CD4-positive, alpha-beta T cell (primary cell): ENCODE data around the gene GPN2. TPM values are rescaled to one million over a fixed set of nuclear protein-coding genes. Genes with fewer than 3 reads are reported as not detected.

Experiments used
- ATAC-seq: fragments of 200-7000 bp; cut with Tn5 transposase; one replicate; pipeline ENCODE4 v1.10.0; 2022; ENCODE audit warnings: mild to moderate bottlenecking; ENCODE audit not compliant: poor library complexity
- CTCF ChIA-PET: fragments of 350-600 bp; sonication (Branson Sonifier 250); formaldehyde crosslinking; loops from one replicate; lab custom pipeline; 2021; ENCODE audit warnings: antibody characterized with exemption, inconsistent platforms; lab: Charles Lee
- POLR2A ChIA-PET: fragments of 350-600 bp; sonication (Branson Sonifier 250); formaldehyde crosslinking; loops from one replicate; lab custom pipeline; 2021; ENCODE audit warnings: antibody characterized with exemption, inconsistent platforms; lab: Charles Lee
- DNase-seq, 14 experiments: peaks; one replicate each; pipeline ENCODE4 v3.0.0-alpha.2; 2013 to 2020; ENCODE audit warnings: mixed read lengths in 2 of 14
- H3K27ac ChIP-seq, 2 donors: one replicate each; pipeline versions ENCODE4 v1.5.1 to v1.7.0; 2013; ENCODE audit warnings: low read length in 2 of 2, low read depth in 1 of 2, mild to moderate bottlenecking in 1 of 2
- H3K27me3 ChIP-seq, 2 experiments: 1 replicate in 1 of 2; 2 replicates in 1 of 2; pipeline versions ENCODE4 v1.6.1 to v1.7.0; 2013; ENCODE audit warnings: low read length in 2 of 2, control low read depth in 1 of 2, mild to moderate bottlenecking in 1 of 2, moderate library complexity in 1 of 2; ENCODE audit not compliant: insufficient read depth in 2 of 2, control insufficient read depth in 1 of 2
- H3K36me3 ChIP-seq: one replicate; pipeline ENCODE4 v1.6.1; 2013; ENCODE audit warnings: low read length, control low read depth; ENCODE audit not compliant: insufficient read depth
- H3K4me1 ChIP-seq: one replicate; pipeline ENCODE4 v1.6.1; 2013; ENCODE audit warnings: low read length, control low read depth; ENCODE audit not compliant: insufficient read depth
- H3K4me3 ChIP-seq: one replicate; pipeline ENCODE4 v1.5.1; 2013; ENCODE audit warnings: mild to moderate bottlenecking, low read length, moderate library complexity
- H3K9me3 ChIP-seq, 2 experiments: 1 replicate in 1 of 2; 2 replicates in 1 of 2; pipeline versions ENCODE4 v1.6.1 to v1.7.0; 2013; ENCODE audit warnings: low read length in 2 of 2, mild to moderate bottlenecking in 2 of 2, control low read depth in 1 of 2, moderate library complexity in 1 of 2; ENCODE audit not compliant: control insufficient read depth in 1 of 2, insufficient read depth in 1 of 2
- H3K27ac Mint-ChIP-seq: one replicate; pipeline ENCODE4 v1.8.0; 2020; ENCODE audit warnings: mixed read lengths
- H3K27me3 Mint-ChIP-seq: one replicate; pipeline ENCODE4 v1.8.0; 2021; ENCODE audit warnings: mixed read lengths
- H3K36me3 Mint-ChIP-seq: one replicate; pipeline ENCODE4 v1.8.0; 2021; ENCODE audit warnings: low read depth, mixed read lengths
- H3K4me1 Mint-ChIP-seq: one replicate; pipeline ENCODE4 v1.8.0; 2021; ENCODE audit warnings: low read depth, mixed read lengths
- H3K4me3 Mint-ChIP-seq: one replicate; pipeline ENCODE4 v1.8.0; 2020; ENCODE audit warnings: mild to moderate bottlenecking, mixed read lengths
- H3K9me3 Mint-ChIP-seq: one replicate; pipeline ENCODE4 v1.8.0; 2020; ENCODE audit warnings: mixed read lengths
- intact Hi-C, 2 experiments: fragments of 100-400 bp; cut with DNase I in 1 of 2; cut with micrococcal nuclease in 1 of 2; formaldehyde crosslinking; loops; one replicate each; pipeline versions ENCODE4 v1.15.1 to v1.9.0; 2023 to 2025; cut with DNase I, micrococcal nuclease
- total RNA-seq, 174 experiments: library from RNA in 2 of 174; stranded (reverse) in 2 of 174; gene quantifications; one replicate each; pipeline ENCODE4 v1.2.3 and lab custom pipeline; 2021 to 2026
- TF ChIP-seq, protein P1 (sequence below): fragments of 200-600 bp; IDR thresholded peaks from one replicate; pipeline ENCODE4 v1.8.0; 2022; ENCODE audit warnings: antibody characterized with exemption, mild to moderate bottlenecking

GPN2 gene
- total RNA-seq, 2 experiments from 2014 or later: 42.0 to 44.4 TPM

GRCh38 chr1:26858160-26858559, 31.9 kb downstream of the GPN2 start:
- H3K4me3 Mint-ChIP-seq: no peak overlapping the region
- ChIA-PET POLR2A (interaction anchor here (1.1 kb wide), 1 partner anchor 37 kb away, joined by 3 read pairs; no protein-coding TSS in a partner anchor), CTCF (interaction anchor here (0.6 to 1.0 kb wide), 4 partner anchors 19 to 32 kb away, joined by 3 read pairs; partner anchors contain the start of gene ZDHHC18)
- intact Hi-C loops: no loop called here
- ATAC-seq (no peak), DNase-seq (no peak)
- Histone ChIP-seq H3K4me3 (no peak overlapping the region), H3K36me3 (peaks cover 44% of the 10 kb centered on the region), H3K27me3 (no peaks in the 10 kb centered on the region), H3K4me1 (peaks cover 12% of the 10 kb centered on the region), H3K27ac (no peak overlapping the region), H3K9me3 (no peaks in the 10 kb centered on the region)
- peaks cover 44% of the 10 kb centered on the region for H3K36me3 Mint-ChIP-seq
- TF ChIP-seq, protein P1, sequence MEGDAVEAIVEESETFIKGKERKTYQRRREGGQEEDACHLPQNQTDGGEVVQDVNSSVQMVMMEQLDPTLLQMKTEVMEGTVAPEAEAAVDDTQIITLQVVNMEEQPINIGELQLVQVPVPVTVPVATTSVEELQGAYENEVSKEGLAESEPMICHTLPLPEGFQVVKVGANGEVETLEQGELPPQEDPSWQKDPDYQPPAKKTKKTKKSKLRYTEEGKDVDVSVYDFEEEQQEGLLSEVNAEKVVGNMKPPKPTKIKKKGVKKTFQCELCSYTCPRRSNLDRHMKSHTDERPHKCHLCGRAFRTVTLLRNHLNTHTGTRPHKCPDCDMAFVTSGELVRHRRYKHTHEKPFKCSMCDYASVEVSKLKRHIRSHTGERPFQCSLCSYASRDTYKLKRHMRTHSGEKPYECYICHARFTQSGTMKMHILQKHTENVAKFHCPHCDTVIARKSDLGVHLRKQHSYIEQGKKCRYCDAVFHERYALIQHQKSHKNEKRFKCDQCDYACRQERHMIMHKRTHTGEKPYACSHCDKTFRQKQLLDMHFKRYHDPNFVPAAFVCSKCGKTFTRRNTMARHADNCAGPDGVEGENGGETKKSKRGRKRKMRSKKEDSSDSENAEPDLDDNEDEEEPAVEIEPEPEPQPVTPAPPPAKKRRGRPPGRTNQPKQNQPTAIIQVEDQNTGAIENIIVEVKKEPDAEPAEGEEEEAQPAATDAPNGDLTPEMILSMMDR: no peak
- no peaks in the 10 kb centered on the region for H3K27me3 Mint-ChIP-seq
- H3K27ac Mint-ChIP-seq: no peak overlapping the region
- H3K9me3 Mint-ChIP-seq: no peaks in the 10 kb centered on the region
- H3K4me1 Mint-ChIP-seq: peaks cover 12% of the 10 kb centered on the region

GRCh38 chr1:26857473-26858060, 32.5 kb downstream of the GPN2 start:
- no peak overlapping the region for H3K27ac Mint-ChIP-seq
- ATAC-seq (no peak), DNase-seq (no peak)
- peaks cover 11% of the 10 kb centered on the region for H3K4me1 Mint-ChIP-seq
- intact Hi-C loops: no loop called here
- Histone ChIP-seq H3K27me3 (no peaks in the 10 kb centered on the region), H3K4me3 (no peak overlapping the region), H3K36me3 (peaks cover 49% of the 10 kb centered on the region), H3K4me1 (peaks cover 6% of the 10 kb centered on the region), H3K27ac (no peak overlapping the region), H3K9me3 (no peaks in the 10 kb centered on the region)
- POLR2A ChIA-PET: interaction anchor here (1.1 kb wide), 1 partner anchor 37 kb away, joined by 3 read pairs; no protein-coding TSS in a partner anchor
- H3K27me3 Mint-ChIP-seq: no peaks in the 10 kb centered on the region
- H3K4me3 Mint-ChIP-seq: no peak overlapping the region
- CTCF ChIA-PET: interaction anchor here (1.0 kb wide), 1 partner anchor 30 kb away, joined by 3 read pairs; no protein-coding TSS in a partner anchor
- no peaks in the 10 kb centered on the region for H3K9me3 Mint-ChIP-seq
- TF ChIP-seq, protein P1: no peak
- peaks cover 50% of the 10 kb centered on the region for H3K36me3 Mint-ChIP-seq

DNA sequence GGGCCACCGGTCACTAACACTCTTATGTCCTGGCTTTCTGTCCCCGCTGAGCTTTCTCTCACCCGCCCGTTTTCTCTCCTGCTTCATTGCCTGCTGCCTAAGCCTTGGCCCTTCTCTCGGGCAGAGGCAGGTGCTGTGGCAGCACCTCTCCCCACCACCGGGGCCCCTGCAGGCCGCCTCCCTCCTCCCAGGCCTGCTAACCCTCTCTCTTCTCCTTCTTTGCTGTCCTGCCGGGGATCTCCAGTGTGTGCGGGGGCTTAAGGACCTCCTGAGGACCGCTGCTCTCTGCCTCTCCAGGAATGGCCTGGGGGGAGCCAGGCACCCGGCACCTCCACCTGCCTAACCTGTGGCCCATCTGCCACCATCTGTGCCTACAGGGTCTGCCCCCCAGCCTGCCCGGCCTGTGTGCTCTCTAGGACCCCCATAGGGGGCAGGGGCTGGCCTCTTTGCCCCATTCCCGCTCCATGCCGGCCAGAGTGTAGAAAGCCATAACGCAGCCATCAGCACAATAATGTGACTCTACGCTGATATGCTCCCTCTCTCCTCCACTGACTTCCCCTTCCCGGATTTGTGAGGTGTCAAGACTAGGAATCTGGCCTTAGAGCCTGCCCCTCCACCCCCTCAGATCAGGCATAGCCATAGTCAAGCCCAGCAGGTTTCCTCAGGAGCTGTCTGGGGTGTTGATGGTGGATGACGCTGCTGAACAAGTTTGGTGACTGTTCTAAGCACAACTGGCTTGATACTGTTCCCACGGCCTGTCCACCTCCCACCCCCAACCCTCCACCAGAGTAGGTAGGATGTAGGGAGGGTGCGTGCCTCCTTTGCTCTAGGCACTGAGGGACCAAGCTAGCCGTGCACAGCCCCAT, 33.2 kb downstream of the GPN2 start:
- H3K27ac ChIP-seq: no peak overlapping the region
- TF ChIP-seq, protein P1: no peak
- ChIA-PET CTCF (no interaction called here), POLR2A (no interaction called here)
- H3K4me1 ChIP-seq: no peaks in the 10 kb centered on the region
- peaks cover 57% of the 10 kb centered on the region for H3K36me3 Mint-ChIP-seq
- H3K9me3 ChIP-seq: no peaks in the 10 kb centered on the region
- no peak for DNase-seq
- H3K9me3 Mint-ChIP-seq: no peaks in the 10 kb centered on the region
- no peaks in the 10 kb centered on the region for H3K27me3 ChIP-seq
- peaks cover 57% of the 10 kb centered on the region for H3K36me3 ChIP-seq
- intact Hi-C loops: no loop called here
- H3K4me1 Mint-ChIP-seq: peaks cover 9% of the 10 kb centered on the region
- no peak for ATAC-seq
- H3K4me3 Mint-ChIP-seq: no peak overlapping the region
- no peaks in the 10 kb centered on the region for H3K27me3 Mint-ChIP-seq
- no peak overlapping the region for H3K4me3 ChIP-seq
- no peak overlapping the region for H3K27ac Mint-ChIP-seq
